B cell (primary cell): ENCODE results near the gene PEX14. TPM values are rescaled to one million over a fixed set of nuclear protein-coding genes. Genes with fewer than 3 reads are reported as not detected.

Experiments
- ATAC-seq: fragments of 200-7000 bp; cut with Tn5 transposase; one replicate; pipeline ENCODE4 v1.10.0; 2021; ENCODE audit warnings: low read depth, mild to moderate bottlenecking, moderate number of reproducible peaks, moderate library complexity
- CTCF ChIA-PET: fragments of 350-600 bp; sonication (Branson Sonifier 250); formaldehyde crosslinking; loops from one replicate; lab custom pipeline; 2021; ENCODE audit warnings: antibody characterized with exemption, inconsistent platforms; lab: Charles Lee
- POLR2A ChIA-PET: fragments of 350-600 bp; sonication (Branson Sonifier 250); formaldehyde crosslinking; loops from one replicate; lab custom pipeline; 2021; ENCODE audit warnings: antibody characterized with exemption; lab: Charles Lee
- DNase-seq: peaks from one replicate; pipeline ENCODE4 v3.0.0; 2013
- H2AFZ ChIP-seq: 2 replicates; pipeline ENCODE4 v1.6.1; 2012; ENCODE audit warnings: mild to moderate bottlenecking, low read depth, low read length; ENCODE audit not compliant: insufficient read depth, poor library complexity, severe bottlenecking
- H3K27ac ChIP-seq, 2 donors: 1 replicate in 1 of 2; 2 replicates in 1 of 2; pipeline ENCODE4 v1.5.1; 2012 to 2013; ENCODE audit warnings: low read length in 2 of 2, mild to moderate bottlenecking in 2 of 2, moderate library complexity in 1 of 2
- H3K27me3 ChIP-seq, 4 experiments: fragments of 200-600 bp in 1 of 4; sonication (generic) in 1 of 4; replicated peaks in 1 of 4; 1 replicate in 2 of 4; 2 replicates in 2 of 4; pipeline versions ENCODE4 v1.6.1 to v1.7.0; 2013 to 2016; ENCODE audit warnings: low read length in 3 of 4, mild to moderate bottlenecking in 2 of 4, mixed read lengths in 1 of 4, moderate library complexity in 1 of 4; ENCODE audit not compliant: insufficient read depth in 4 of 4, control insufficient read depth in 3 of 4; ENCODE audit errors: control extremely low read depth in 1 of 4
- H3K36me3 ChIP-seq, 2 experiments: replicated peaks in 1 of 2; 1 replicate in 1 of 2; 2 replicates in 1 of 2; pipeline versions ENCODE4 v1.6.1 to v1.7.1; 2013; ENCODE audit warnings: low read length in 1 of 2; ENCODE audit not compliant: insufficient read depth in 2 of 2, control insufficient read depth in 1 of 2; ENCODE audit errors: control extremely low read depth in 1 of 2, extremely low read depth in 1 of 2
- H3K4me1 ChIP-seq, 2 donors: fragments of 200-600 bp in 1 of 2; sonication (generic) in 1 of 2; 1 replicate in 1 of 2; 2 replicates in 1 of 2; pipeline versions ENCODE4 v1.5.1 to v1.6.1; 2013 to 2017; ENCODE audit warnings: low read length in 2 of 2; ENCODE audit not compliant: control insufficient read depth in 2 of 2, insufficient read depth in 2 of 2
- H3K4me2 ChIP-seq: replicated peaks from 2 replicates; pipeline ENCODE3; 2012; ENCODE audit warnings: mild to moderate bottlenecking, low read depth, low read length; ENCODE audit not compliant: poor library complexity, severe bottlenecking
- H3K4me3 ChIP-seq, 5 experiments: fragments of 200-600 bp in 1 of 5; sonication (generic) in 1 of 5; 1 replicate in 3 of 5; 2 replicates in 2 of 5; pipeline versions ENCODE4 v1.5.1 to v1.7.0; 2011 to 2016; ENCODE audit warnings: low read length in 4 of 5, mild to moderate bottlenecking in 4 of 5, low read depth in 2 of 5, control low read depth in 1 of 5, moderate library complexity in 1 of 5; ENCODE audit not compliant: insufficient read depth in 1 of 5; ENCODE audit errors: control extremely low read depth in 1 of 5, extremely low read depth in 1 of 5
- H3K79me2 ChIP-seq: fragments of 200-600 bp; sonication (generic); one replicate; pipeline ENCODE4 v1.6.0; 2016; ENCODE audit warnings: low read length; ENCODE audit not compliant: control insufficient read depth, insufficient read depth
- H3K9ac ChIP-seq: fragments of 200-600 bp; sonication (generic); 2 replicates; pipeline ENCODE4 v1.6.1; 2017; ENCODE audit warnings: mild to moderate bottlenecking, low read length, moderate library complexity
- H3K9me3 ChIP-seq, 3 donors: one replicate each; pipeline versions ENCODE4 v1.6.1 to v1.7.1; 2013; ENCODE audit warnings: low read length in 2 of 3; ENCODE audit not compliant: control insufficient read depth in 2 of 3, insufficient read depth in 1 of 3; ENCODE audit errors: control extremely low read depth in 1 of 3
- H4K20me1 ChIP-seq: 2 replicates; pipeline ENCODE4 v1.6.0; 2012; ENCODE audit warnings: mild to moderate bottlenecking, low read length; ENCODE audit not compliant: insufficient read depth, control insufficient read depth, poor library complexity, severe bottlenecking
- H3K27ac Mint-ChIP-seq: one replicate; pipeline ENCODE4 v1.8.0; 2021; ENCODE audit warnings: mixed read lengths
- H3K27me3 Mint-ChIP-seq: one replicate; pipeline ENCODE4 v1.8.0; 2021; ENCODE audit warnings: mixed read lengths
- H3K4me1 Mint-ChIP-seq: one replicate; pipeline ENCODE4 v1.8.0; 2021; ENCODE audit warnings: mixed read lengths
- H3K4me3 Mint-ChIP-seq: one replicate; pipeline ENCODE4 v1.8.0; 2021; ENCODE audit warnings: mixed read lengths
- H3K9me3 Mint-ChIP-seq: one replicate; pipeline ENCODE4 v1.8.0; 2022; ENCODE audit warnings: mixed read lengths; ENCODE audit not compliant: insufficient read depth
- EZH2 ChIP-seq: IDR thresholded peaks from 2 replicates; pipeline ENCODE4 v1.6.1; 2012; ENCODE audit warnings: borderline replicate concordance, low read depth, mild to moderate bottlenecking, moderate library complexity, low read length; ENCODE audit not compliant: insufficient read depth, poor library complexity, severe bottlenecking
- WGBS: methylation state at CpG from one replicate; pipeline ENCODE4 v1.1.5; 2013; ENCODE audit warnings: missing lambda C conversion rate; ENCODE audit not compliant: insufficient coverage; 5-methylcytosine and 5-hydroxymethylcytosine counted together
- intact Hi-C: fragments of 100-400 bp; cut with micrococcal nuclease; formaldehyde crosslinking; loops from one replicate; pipeline ENCODE4 v1.10.0; 2022
- polyA plus RNA-seq: library from polyadenylated mRNA; depleted of rRNA; stranded (reverse); fragments of >200 nt; gene quantifications from 2 replicates; pipeline ENCODE4 v1.2.3, GENCODE V29; 2012
- total RNA-seq, 2 donors: library from RNA; stranded (reverse); fragments of 120-200 nt in 1 of 2; gene quantifications; 1 replicate in 1 of 2; 2 replicates in 1 of 2; pipeline versions ENCODE4 v1.2.3 to v1.2.4, GENCODE V29; 2013 to 2022
- TF ChIP-seq, protein P1 (sequence below): fragments of 200-600 bp; IDR thresholded peaks from one replicate; pipeline ENCODE4 v1.8.0; 2022; ENCODE audit warnings: antibody characterized with exemption, mild to moderate bottlenecking

Gene PEX14
- total and polyA plus RNA-seq, 2 donors (not counting 1 experiment from before 2014, with no cell fraction given): 14.1 to 19.3 TPM

DNA sequence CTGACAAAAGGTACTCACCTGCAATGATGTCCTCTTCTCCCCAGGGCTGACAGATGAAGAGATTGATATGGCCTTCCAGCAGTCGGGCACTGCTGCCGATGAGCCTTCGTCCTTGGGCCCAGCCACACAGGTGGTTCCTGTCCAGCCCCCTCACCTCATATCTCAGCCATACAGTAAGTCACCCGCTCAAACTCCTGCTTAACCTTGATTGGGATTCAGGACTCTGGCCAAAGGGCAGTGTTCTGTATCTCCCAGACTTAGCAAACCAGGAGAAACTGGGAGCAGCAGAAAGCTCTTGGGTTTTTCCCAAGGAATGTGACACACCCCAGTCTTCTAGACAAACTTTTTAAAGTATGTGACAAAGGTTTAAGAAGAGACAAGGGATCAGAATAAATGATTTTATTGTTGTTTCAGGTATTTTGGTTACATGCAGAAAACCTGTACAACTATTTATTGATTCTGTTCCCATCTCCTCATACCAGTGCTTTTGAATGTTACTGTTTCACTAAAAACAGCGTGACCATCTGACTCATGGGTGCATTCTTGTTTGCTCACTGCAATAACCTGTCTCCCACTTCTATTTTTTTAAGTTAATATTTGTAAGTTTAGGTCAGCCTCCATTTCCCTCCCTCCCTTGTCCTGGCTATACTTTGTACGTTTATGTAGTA is 124.6 kb downstream of the PEX14 start:
- Histone ChIP-seq H3K4me3 (no peak overlapping the region), H3K9me3 (no peaks in the 10 kb centered on the region), H2AFZ (no peak overlapping the region), H3K4me2 (no peak overlapping the region), H3K9ac (no peak overlapping the region), H3K79me2 (no peaks in the 10 kb centered on the region), H3K27me3 (no peaks in the 10 kb centered on the region), H3K36me3 (peaks cover 0 to 13% of the 10 kb centered on the region in 2 experiments), H4K20me1 (peaks cover 3% of the 10 kb centered on the region), H3K4me1 (no peaks in the 10 kb centered on the region), H3K27ac (no peak overlapping the region)
- no peak for ATAC-seq
- Mint-ChIP-seq H3K27me3 (no peaks in the 10 kb centered on the region), H3K27ac (no peak overlapping the region), H3K9me3 (no peaks in the 10 kb centered on the region), H3K4me3 (no peak overlapping the region), H3K4me1 (peaks cover 3% of the 10 kb centered on the region)
- TF ChIP-seq EZH2: no peak
- TF ChIP-seq, protein P1, sequence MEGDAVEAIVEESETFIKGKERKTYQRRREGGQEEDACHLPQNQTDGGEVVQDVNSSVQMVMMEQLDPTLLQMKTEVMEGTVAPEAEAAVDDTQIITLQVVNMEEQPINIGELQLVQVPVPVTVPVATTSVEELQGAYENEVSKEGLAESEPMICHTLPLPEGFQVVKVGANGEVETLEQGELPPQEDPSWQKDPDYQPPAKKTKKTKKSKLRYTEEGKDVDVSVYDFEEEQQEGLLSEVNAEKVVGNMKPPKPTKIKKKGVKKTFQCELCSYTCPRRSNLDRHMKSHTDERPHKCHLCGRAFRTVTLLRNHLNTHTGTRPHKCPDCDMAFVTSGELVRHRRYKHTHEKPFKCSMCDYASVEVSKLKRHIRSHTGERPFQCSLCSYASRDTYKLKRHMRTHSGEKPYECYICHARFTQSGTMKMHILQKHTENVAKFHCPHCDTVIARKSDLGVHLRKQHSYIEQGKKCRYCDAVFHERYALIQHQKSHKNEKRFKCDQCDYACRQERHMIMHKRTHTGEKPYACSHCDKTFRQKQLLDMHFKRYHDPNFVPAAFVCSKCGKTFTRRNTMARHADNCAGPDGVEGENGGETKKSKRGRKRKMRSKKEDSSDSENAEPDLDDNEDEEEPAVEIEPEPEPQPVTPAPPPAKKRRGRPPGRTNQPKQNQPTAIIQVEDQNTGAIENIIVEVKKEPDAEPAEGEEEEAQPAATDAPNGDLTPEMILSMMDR: no peak
- WGBS: 91% methylated on average over 4 of the region's 6 CpGs
- DNase-seq: no peak
- intact Hi-C loops: no loop called here
- ChIA-PET POLR2A (no interaction called here), CTCF (no interaction called here)

DNA sequence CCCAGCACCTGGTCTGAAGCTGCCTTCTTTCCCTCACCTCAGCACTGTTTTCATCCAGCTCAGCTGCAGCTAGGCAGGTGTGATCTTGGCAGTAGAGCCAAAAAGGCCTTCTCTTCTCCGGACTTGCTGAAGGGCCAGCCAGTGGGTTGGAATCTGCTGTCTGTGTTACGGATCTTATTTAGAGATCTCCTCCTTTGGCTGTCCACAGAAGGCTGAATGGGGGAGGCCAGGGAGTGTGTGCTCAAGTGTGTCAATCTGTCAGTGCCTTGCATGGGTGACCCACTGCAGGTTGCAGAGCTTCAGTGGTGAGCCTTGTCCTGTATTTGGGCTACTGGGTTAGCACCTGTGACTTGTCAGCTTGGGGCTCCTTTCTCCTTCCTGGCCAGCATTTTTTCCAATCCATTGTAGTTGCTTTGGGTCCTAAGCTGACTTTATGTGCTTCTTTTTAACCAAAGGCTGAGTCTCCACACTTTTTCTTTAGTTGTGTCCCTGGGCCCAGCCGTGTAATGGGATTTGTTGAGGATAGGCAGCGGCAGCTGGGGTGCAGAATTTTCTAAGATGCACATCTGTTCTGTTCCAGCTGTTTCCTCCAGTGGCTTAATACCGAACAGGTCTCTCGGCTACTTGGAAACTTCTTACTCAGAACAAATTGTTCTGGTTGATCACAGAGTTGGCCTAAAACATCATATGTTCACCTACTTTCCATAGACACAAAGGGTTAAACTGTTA is 126.8 kb downstream of the PEX14 start:
- no peaks in the 10 kb centered on the region for H3K9me3 Mint-ChIP-seq
- H3K27ac ChIP-seq: no peak overlapping the region
- H3K4me3 Mint-ChIP-seq: no peak overlapping the region
- H4K20me1 ChIP-seq: no peaks in the 10 kb centered on the region
- H3K9me3 ChIP-seq: no peaks in the 10 kb centered on the region
- no peaks in the 10 kb centered on the region for H3K27me3 Mint-ChIP-seq
- H3K27me3 ChIP-seq: no peaks in the 10 kb centered on the region
- TF ChIP-seq, protein P1: no peak
- H3K4me3 ChIP-seq: no peak overlapping the region
- intact Hi-C loops: no loop called here
- H3K36me3 ChIP-seq: peaks cover 0 to 13% of the 10 kb centered on the region in 2 experiments
- H3K4me2 ChIP-seq: no peak overlapping the region
- no peak for DNase-seq
- H3K27ac Mint-ChIP-seq: no peak overlapping the region
- no peaks in the 10 kb centered on the region for H3K4me1 Mint-ChIP-seq
- 100% methylated on average over 4 of the region's 6 CpGs for WGBS
- H3K79me2 ChIP-seq: no peaks in the 10 kb centered on the region
- H3K4me1 ChIP-seq: no peaks in the 10 kb centered on the region
- POLR2A ChIA-PET: no interaction called here
- no peak overlapping the region for H3K9ac ChIP-seq
- H2AFZ ChIP-seq: no peak overlapping the region
- ATAC-seq: no peak
- CTCF ChIA-PET: interaction anchor here (0.5 kb wide), 1 partner anchor 1015 kb away, joined by 3 read pairs; no protein-coding TSS in a partner anchor
